Panc1 (cell line): ENCODE measurements around the gene MAGI1.

Experiments used
- POLR2AphosphoS5 ChIP-seq: IDR thresholded peaks from 2 replicates; pipeline ENCODE4 v1.6.1; 2012; ENCODE audit warnings: mild to moderate bottlenecking, low read depth, low read length, moderate library complexity
- TF ChIP-seq, protein P1 (sequence below): fragments of 450-650 bp; IDR thresholded peaks from 2 replicates; pipeline ENCODE4 v1.5.1; 2017; ENCODE audit warnings: mild to moderate bottlenecking

DNA sequence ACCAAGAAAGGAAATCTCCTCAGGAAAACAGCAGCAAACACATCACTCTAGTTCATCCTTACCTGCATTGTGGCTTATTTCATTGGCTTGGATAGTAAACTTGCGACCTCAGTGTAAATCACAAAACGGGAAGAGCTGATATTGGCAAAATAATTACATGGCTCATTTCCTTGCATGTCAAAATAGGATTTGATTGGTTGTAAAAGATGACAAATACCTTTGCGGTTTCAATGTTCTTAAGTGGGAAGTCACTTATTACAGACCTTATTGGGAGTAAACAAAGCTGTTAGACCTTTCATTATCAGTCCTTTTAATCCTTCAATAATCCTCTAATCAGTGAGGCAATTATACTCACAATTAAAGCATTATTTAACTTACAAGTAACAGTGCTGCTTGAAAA, 590.6 kb downstream of the MAGI1 start:
- no peak for TF ChIP-seq POLR2AphosphoS5
- TF ChIP-seq, protein P1, sequence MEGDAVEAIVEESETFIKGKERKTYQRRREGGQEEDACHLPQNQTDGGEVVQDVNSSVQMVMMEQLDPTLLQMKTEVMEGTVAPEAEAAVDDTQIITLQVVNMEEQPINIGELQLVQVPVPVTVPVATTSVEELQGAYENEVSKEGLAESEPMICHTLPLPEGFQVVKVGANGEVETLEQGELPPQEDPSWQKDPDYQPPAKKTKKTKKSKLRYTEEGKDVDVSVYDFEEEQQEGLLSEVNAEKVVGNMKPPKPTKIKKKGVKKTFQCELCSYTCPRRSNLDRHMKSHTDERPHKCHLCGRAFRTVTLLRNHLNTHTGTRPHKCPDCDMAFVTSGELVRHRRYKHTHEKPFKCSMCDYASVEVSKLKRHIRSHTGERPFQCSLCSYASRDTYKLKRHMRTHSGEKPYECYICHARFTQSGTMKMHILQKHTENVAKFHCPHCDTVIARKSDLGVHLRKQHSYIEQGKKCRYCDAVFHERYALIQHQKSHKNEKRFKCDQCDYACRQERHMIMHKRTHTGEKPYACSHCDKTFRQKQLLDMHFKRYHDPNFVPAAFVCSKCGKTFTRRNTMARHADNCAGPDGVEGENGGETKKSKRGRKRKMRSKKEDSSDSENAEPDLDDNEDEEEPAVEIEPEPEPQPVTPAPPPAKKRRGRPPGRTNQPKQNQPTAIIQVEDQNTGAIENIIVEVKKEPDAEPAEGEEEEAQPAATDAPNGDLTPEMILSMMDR = no peak
